ENCODE measurements around the gene SMPD3. TPM values are rescaled to one million over a fixed set of nuclear protein-coding genes. Genes with fewer than 3 reads are reported as not detected.
A peak's percentile ranks its signal among the peaks of the same experiment; 100 is the strongest.

SMPD3 gene
- total and polyA plus RNA-seq, 2 of the 4 experiments (the other 2 are of a cell fraction) = not detected

DNA sequence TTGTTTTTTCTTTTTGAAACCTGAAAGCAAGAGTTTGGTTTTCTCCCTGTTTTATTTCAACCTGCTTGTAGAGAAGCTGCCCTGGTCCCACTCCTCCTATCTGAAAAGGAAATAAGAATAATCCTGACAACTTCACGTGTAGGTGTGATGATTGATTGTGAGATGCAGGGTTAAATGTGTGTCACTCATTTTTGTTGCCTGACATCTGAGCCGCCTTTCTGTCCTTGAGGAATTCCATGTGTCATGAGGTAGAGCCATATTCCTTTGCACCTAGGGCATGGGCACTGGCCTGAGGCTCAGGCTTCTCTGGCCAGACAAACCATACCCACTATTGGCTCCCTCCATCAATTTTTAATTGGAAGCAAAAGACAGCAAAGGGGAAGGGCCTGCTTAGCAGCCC is 10.2 kb upstream of the SMPD3 start:
- TF ChIP-seq MAZ (IDR thresholded peaks at IDR 0.05; ENCODE audit: borderline replicate concordance, low read depth, low read length) = no peak
- TF ChIP-seq NFE2L2 (IDR thresholded peaks at IDR 0.05; ENCODE audit: low read depth, low read length) = no peak
- TF ChIP-seq SMC3 (IDR thresholded peaks at IDR 0.05; ENCODE audit: low read depth, low read length) = no peak
- TF ChIP-seq BHLHE40 (IDR thresholded peaks at IDR 0.05; ENCODE audit: low read depth, low read length) = no peak
- TF ChIP-seq MAFK (IDR thresholded peaks at IDR 0.05; ENCODE audit: low read depth, low read length) = no peak
- H3K23ac ChIP-seq (ENCODE audit: low read depth, low read length) = no peak overlapping the region
- DNase-seq (no peak), ATAC-seq (ENCODE audit: low read depth) (no peak)
- H3K4ac ChIP-seq (ENCODE audit: low read depth, low read length) = no peak overlapping the region
- no peak overlapping the region for H4K5ac ChIP-seq (ENCODE audit: low read depth, low read length)
- H4K8ac ChIP-seq (ENCODE audit: low read depth in 2 of 2, low read length in 2 of 2) = no peak overlapping the region
- no peak overlapping the region for H3K56ac ChIP-seq (ENCODE audit: extremely low read depth, insufficient read depth, low read length)
- H2AK5ac ChIP-seq (ENCODE audit: low read depth, low read length) = no peak overlapping the region
- H3K27me3 ChIP-seq (ENCODE audit: control insufficient read depth, insufficient read depth, low read length) = peaks cover 20% of the 10 kb centered on the region
- H3K79me1 ChIP-seq (ENCODE audit: low read depth in 1 of 2, low read length in 2 of 2) = no peaks in the 10 kb centered on the region
- no peak overlapping the region for H3K14ac ChIP-seq (replicated peaks; ENCODE audit: low read depth, low read length)
- H3K9me1 ChIP-seq (ENCODE audit: insufficient read depth, low read length) = no peaks in the 10 kb centered on the region
- ChIA-PET POLR2A (ENCODE audit: unreplicated experiment) (no interaction called here), CTCF (no interaction called here)
- WGBS, 2 experiments (ENCODE audit: extremely low coverage in 2 of 2, insufficient read length in 1 of 2) = no CpG with 5 or more reads among the region's 2 CpGs
- no peak overlapping the region for H3K27ac ChIP-seq (ENCODE audit: insufficient read depth, low read length)
- no peak overlapping the region for H2AK9ac ChIP-seq (replicated peaks; ENCODE audit: low read depth, low read length, poor library complexity)
- no peak overlapping the region for H2BK5ac ChIP-seq (ENCODE audit: low read depth, low read length, poor library complexity, severe bottlenecking)
- no peak overlapping the region for H3K4me3 ChIP-seq (ENCODE audit: insufficient read depth, low read depth, low read length)
- no peaks in the 10 kb centered on the region for H3K36me3 ChIP-seq (ENCODE audit: control insufficient read depth, insufficient read depth, low read length)
- in situ Hi-C loops (cut with MboI; ENCODE audit: low sequenced_read_pairs) (no loop called here), dilution Hi-C loops (cut with HindIII; ENCODE audit: low sequenced_read_pairs, unreplicated experiment) (no loop called here), intact Hi-C loops (cut with micrococcal nuclease) (no loop called here)
- BruUV-seq (replicated peaks) = no TSS peak
- H2BK20ac ChIP-seq (ENCODE audit: low read depth, low read length) = no peak overlapping the region
- no peak overlapping the region for H2BK120ac ChIP-seq (ENCODE audit: low read depth, low read length)
- H2BK15ac ChIP-seq (ENCODE audit: low read depth, low read length) = no peak overlapping the region
- peak overlapping the region; percentile 33 for H2AFZ ChIP-seq (replicated peaks; ENCODE audit: low read length, poor library complexity)
- H3K18ac ChIP-seq (ENCODE audit: low read depth, low read length) = no peak overlapping the region
- H3K4me1 ChIP-seq (ENCODE audit: control insufficient read depth, insufficient read depth, low read length) = no peaks in the 10 kb centered on the region
- no peaks in the 10 kb centered on the region; the same call in 1 of the 2 replicates for H3K9me3 ChIP-seq (ENCODE audit: control insufficient read depth, insufficient read depth, low read length)
- no peak overlapping the region for H3K9ac ChIP-seq (ENCODE audit: low read depth, low read length)
- no peak overlapping the region for H3K4me2 ChIP-seq (ENCODE audit: low read depth, low read length)
- H4K20me1 ChIP-seq (ENCODE audit: insufficient read depth, low read length) = no peaks in the 10 kb centered on the region
- no peak overlapping the region for H4K91ac ChIP-seq (ENCODE audit: insufficient read depth, low read depth, low read length)

Measured in IMR-90 (cell line).